ENCODE measurements around the gene CCDC110. TPM values are rescaled to one million over a fixed set of nuclear protein-coding genes. Genes with fewer than 3 reads are reported as not detected.

CCDC110 gene
- total and polyA plus RNA-seq, 11 donors: 0.19 to 2.6 (median 0.98) TPM

DNA sequence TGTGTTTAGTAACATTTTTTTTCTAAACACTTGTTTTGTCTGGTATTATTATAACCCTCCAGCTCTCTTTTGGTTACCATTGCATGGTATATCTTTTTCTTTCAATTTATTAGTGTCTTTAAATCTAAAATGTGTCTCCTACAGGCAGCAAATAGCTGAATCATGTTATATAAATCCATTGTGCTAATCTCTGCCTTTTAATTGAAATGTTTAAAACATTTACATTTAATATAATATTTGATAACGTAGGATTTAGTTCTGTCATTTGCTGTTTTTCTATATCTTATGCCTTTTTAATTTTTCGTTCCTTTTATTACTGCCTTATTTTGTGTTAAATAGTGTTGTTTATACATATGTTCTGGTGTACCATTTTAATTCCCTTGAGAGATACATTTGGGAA, 17.1 kb upstream of the CCDC110 start:
- intact Hi-C loops (cut with DNase I): no loop called here
- ATAC-seq (no peak), DNase-seq (no peak)
- Histone ChIP-seq H3K4me3 (no peak overlapping the region), H3K9me3 (peaks cover 0 to 35% (median 13%) of the 10 kb centered on the region in 12 donors), H3K27ac (no peak overlapping the region), H3K36me3 (peaks cover 0 to 3% (median 0%) of the 10 kb centered on the region in 9 donors), H3K4me1 (no peaks in the 10 kb centered on the region), H3K27me3 (no peaks in the 10 kb centered on the region)
- 61 to 89% (median 85%) methylated on average over 2 of the region's 2 CpGs for WGBS, 4 donors
- no peak for TF ChIP-seq POLR2A (IDR thresholded peaks at IDR 0.05)
- TF ChIP-seq, protein P1, sequence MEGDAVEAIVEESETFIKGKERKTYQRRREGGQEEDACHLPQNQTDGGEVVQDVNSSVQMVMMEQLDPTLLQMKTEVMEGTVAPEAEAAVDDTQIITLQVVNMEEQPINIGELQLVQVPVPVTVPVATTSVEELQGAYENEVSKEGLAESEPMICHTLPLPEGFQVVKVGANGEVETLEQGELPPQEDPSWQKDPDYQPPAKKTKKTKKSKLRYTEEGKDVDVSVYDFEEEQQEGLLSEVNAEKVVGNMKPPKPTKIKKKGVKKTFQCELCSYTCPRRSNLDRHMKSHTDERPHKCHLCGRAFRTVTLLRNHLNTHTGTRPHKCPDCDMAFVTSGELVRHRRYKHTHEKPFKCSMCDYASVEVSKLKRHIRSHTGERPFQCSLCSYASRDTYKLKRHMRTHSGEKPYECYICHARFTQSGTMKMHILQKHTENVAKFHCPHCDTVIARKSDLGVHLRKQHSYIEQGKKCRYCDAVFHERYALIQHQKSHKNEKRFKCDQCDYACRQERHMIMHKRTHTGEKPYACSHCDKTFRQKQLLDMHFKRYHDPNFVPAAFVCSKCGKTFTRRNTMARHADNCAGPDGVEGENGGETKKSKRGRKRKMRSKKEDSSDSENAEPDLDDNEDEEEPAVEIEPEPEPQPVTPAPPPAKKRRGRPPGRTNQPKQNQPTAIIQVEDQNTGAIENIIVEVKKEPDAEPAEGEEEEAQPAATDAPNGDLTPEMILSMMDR (IDR thresholded peaks at IDR 0.05): no peak

- Histone ChIP-seq H3K9me3 (no peaks in the 10 kb centered on the region), H3K4me1 (peaks cover 0 to 21% (median 0%) of the 10 kb centered on the region in 12 donors), H3K4me3 (no peak overlapping the region), H3K27me3 (peaks cover 0 to 8% (median 0%) of the 10 kb centered on the region in 9 donors), H3K27ac (no peak overlapping the region), H3K36me3 (no peaks in the 10 kb centered on the region)
- WGBS, 4 donors: 77 to 84% (median 83%) methylated on average over 2 of the region's 2 CpGs
- TF ChIP-seq, protein P1 (IDR thresholded peaks at IDR 0.05): no peak
- ATAC-seq (no peak), DNase-seq (no peak)
- intact Hi-C loops (cut with DNase I): no loop called here
These were observed 9.9 kb upstream of the CCDC110 start for GRCh38 chr4:185481401-185481800.

GRCh38 chr4:185480016-185480732, 8.6 kb upstream of the CCDC110 start:
- no peak overlapping the region for H3K4me3 ChIP-seq

GRCh38 chr4:185479507-185479971, 8.0 kb upstream of the CCDC110 start:
- Histone ChIP-seq H3K4me3 (no peak overlapping the region), H3K27ac (peak overlapping the region in 1 of 12 donors; percentile 8), H3K9me3 (no peaks in the 10 kb centered on the region), H3K36me3 (no peaks in the 10 kb centered on the region), H3K27me3 (peaks cover 0 to 8% (median 0%) of the 10 kb centered on the region in 9 donors), H3K4me1 (peaks cover 0 to 21% (median 0%) of the 10 kb centered on the region in 12 donors)
- intact Hi-C loops (cut with DNase I): loop anchor here in 3 of 10 donors (10.0 kb wide), 1 partner anchor 555 kb away; no protein-coding TSS in a partner anchor
- DNase-seq (no peak), ATAC-seq (peak in 2 of 4 donors; percentile 50 to 63)
- 79 to 86% (median 84%) methylated on average over 1 of the region's 1 CpG for WGBS, 4 donors
- no peak for TF ChIP-seq POLR2A (IDR thresholded peaks at IDR 0.05)
- TF ChIP-seq, protein P1 (IDR thresholded peaks at IDR 0.05): no peak

More at GRCh38 chr4:185480016-185480732, 8.6 kb upstream of the CCDC110 start:
- Histone ChIP-seq H3K4me1 (peaks cover 0 to 21% (median 0%) of the 10 kb centered on the region in 12 donors), H3K36me3 (no peaks in the 10 kb centered on the region), H3K9me3 (no peaks in the 10 kb centered on the region), H3K27me3 (peaks cover 0 to 8% (median 0%) of the 10 kb centered on the region in 9 donors), H3K27ac (no peak overlapping the region)
- intact Hi-C loops (cut with DNase I): no loop called here
- DNase-seq (no peak), ATAC-seq (peak in 1 of 4 donors; percentile 25)
- 70 to 81% (median 75%) methylated on average over 15 of the region's 15 CpGs for WGBS, 4 donors
- TF ChIP-seq, protein P1 (IDR thresholded peaks at IDR 0.05): no peak
- TF ChIP-seq POLR2A (IDR thresholded peaks at IDR 0.05): no peak

Measured in heart left ventricle (tissue), 16 donors.